DND-41 (cell line): ENCODE measurements around the gene RASL10B.

Experiments used
- ATAC-seq: fragments of 200-7000 bp; cut with Tn5 transposase; 3 replicates; pipeline ENCODE4 v1.9.1; 2021; ENCODE audit warnings: low read depth; ENCODE audit not compliant: insufficient read depth
- DNase-seq: peaks from one replicate; pipeline ENCODE4 v3.0.0-alpha.2; 2020
- H2AFZ ChIP-seq: 2 replicates; pipeline ENCODE4 v1.6.0; 2012; ENCODE audit warnings: low read depth, low read length
- H3K27ac ChIP-seq: 2 replicates; pipeline ENCODE4 v1.5.1; 2012; ENCODE audit warnings: low read length, inconsistent platforms
- H3K27me3 ChIP-seq: fragments of 200-600 bp; sonication (generic); 2 replicates; pipeline ENCODE4 v1.6.0; 2012; ENCODE audit warnings: low read length, mild to moderate bottlenecking, inconsistent platforms; ENCODE audit not compliant: insufficient read depth, poor library complexity
- H3K36me3 ChIP-seq: 2 replicates; pipeline ENCODE4 v1.5.1; 2012; ENCODE audit warnings: low read length, inconsistent platforms; ENCODE audit not compliant: insufficient read depth
- H3K4me1 ChIP-seq: 2 replicates; pipeline ENCODE4 v1.5.1; 2012; ENCODE audit warnings: mild to moderate bottlenecking, low read length; ENCODE audit not compliant: insufficient read depth
- H3K4me2 ChIP-seq: 2 replicates; pipeline ENCODE4 v1.6.0; 2012; ENCODE audit warnings: mild to moderate bottlenecking, moderate library complexity, low read length, inconsistent platforms; ENCODE audit not compliant: insufficient read depth
- H3K4me3 ChIP-seq, 2 experiments: fragments of 200-600 bp in 1 of 2; shearing (Covaris generic) in 1 of 2; 2 replicates each; pipeline ENCODE4 v1.5.1; 2012 to 2016; ENCODE audit warnings: inconsistent platforms in 2 of 2, low read length in 2 of 2, mild to moderate bottlenecking in 2 of 2, low read depth in 1 of 2, moderate library complexity in 1 of 2
- H3K79me2 ChIP-seq: 2 replicates; pipeline ENCODE4 v1.6.0; 2012; ENCODE audit warnings: low read length, inconsistent platforms; ENCODE audit not compliant: insufficient read depth
- H3K9ac ChIP-seq: 2 replicates; pipeline ENCODE4 v1.6.0; 2012; ENCODE audit warnings: low read depth, mild to moderate bottlenecking, inconsistent platforms, low read length, moderate library complexity
- H3K9me3 ChIP-seq: 2 replicates; pipeline ENCODE4 v1.5.1; 2012; ENCODE audit warnings: low read length, moderate library complexity, mild to moderate bottlenecking, inconsistent platforms; ENCODE audit not compliant: insufficient read depth, severe bottlenecking
- H4K20me1 ChIP-seq: 2 replicates; pipeline ENCODE4 v1.6.0; 2012; ENCODE audit warnings: low read length; ENCODE audit not compliant: insufficient read depth
- CTCF ChIP-seq: IDR thresholded peaks from 2 replicates; pipeline ENCODE4 v1.5.1; 2012; ENCODE audit warnings: borderline replicate concordance, low read length, moderate library complexity, mild to moderate bottlenecking; ENCODE audit not compliant: poor library complexity, severe bottlenecking; ENCODE audit errors: extremely low read depth
- EZH2 ChIP-seq: IDR thresholded peaks from 3 replicates; pipeline ENCODE4 v1.6.1; 2012; ENCODE audit warnings: borderline replicate concordance, low read depth, mild to moderate bottlenecking, moderate library complexity, low read length, inconsistent platforms; ENCODE audit not compliant: severe bottlenecking

Gene RASL10B

DNA sequence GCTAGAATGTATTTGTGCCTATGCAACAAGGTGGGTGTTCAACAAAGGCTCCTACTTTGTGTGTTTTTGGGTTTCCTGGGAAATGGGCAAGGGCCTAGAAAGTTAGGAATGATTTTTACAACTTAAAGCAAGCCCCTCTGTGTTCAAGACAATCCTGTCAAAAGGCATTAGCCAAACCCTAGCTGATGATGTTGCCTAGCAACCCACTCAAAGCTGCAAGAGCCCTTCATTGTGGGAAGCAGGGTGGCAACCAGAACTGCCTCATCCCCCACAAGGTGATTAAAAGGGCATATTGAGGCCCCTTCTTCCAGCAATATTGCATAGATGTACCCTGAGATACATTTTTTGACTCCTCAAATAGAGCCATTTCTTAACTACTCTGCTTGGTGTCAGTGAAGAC, 16.0 kb upstream of the RASL10B start:
- Histone ChIP-seq H4K20me1 (no peaks in the 10 kb centered on the region), H3K79me2 (no peaks in the 10 kb centered on the region), H3K4me3 (no peak overlapping the region), H2AFZ (no peak overlapping the region), H3K9ac (no peak overlapping the region), H3K27ac (no peak overlapping the region), H3K36me3 (peaks cover 68% of the 10 kb centered on the region; the same call in 1 of the 2 replicates), H3K9me3 (no peaks in the 10 kb centered on the region), H3K4me2 (no peak overlapping the region), H3K4me1 (no peaks in the 10 kb centered on the region), H3K27me3 (no peaks in the 10 kb centered on the region)
- DNase-seq (no peak), ATAC-seq (no peak)
- no peak for TF ChIP-seq EZH2
- TF ChIP-seq CTCF = no peak

- Histone ChIP-seq H3K27me3 (no peaks in the 10 kb centered on the region), H3K27ac (no peak overlapping the region), H2AFZ (no peak overlapping the region), H3K4me1 (no peaks in the 10 kb centered on the region), H3K36me3 (peaks cover 62% of the 10 kb centered on the region; the same call in 1 of the 2 replicates), H3K4me3 (no peak overlapping the region), H4K20me1 (no peaks in the 10 kb centered on the region), H3K79me2 (no peaks in the 10 kb centered on the region), H3K9ac (no peak overlapping the region), H3K4me2 (no peak overlapping the region), H3K9me3 (no peaks in the 10 kb centered on the region)
- no peak for DNase-seq
- TF ChIP-seq EZH2 = no peak
- TF ChIP-seq CTCF = no peak
- no peak for ATAC-seq
Measured at GRCh38 chr17:35716173-35716572, 15.3 kb upstream of the RASL10B start.

DNA sequence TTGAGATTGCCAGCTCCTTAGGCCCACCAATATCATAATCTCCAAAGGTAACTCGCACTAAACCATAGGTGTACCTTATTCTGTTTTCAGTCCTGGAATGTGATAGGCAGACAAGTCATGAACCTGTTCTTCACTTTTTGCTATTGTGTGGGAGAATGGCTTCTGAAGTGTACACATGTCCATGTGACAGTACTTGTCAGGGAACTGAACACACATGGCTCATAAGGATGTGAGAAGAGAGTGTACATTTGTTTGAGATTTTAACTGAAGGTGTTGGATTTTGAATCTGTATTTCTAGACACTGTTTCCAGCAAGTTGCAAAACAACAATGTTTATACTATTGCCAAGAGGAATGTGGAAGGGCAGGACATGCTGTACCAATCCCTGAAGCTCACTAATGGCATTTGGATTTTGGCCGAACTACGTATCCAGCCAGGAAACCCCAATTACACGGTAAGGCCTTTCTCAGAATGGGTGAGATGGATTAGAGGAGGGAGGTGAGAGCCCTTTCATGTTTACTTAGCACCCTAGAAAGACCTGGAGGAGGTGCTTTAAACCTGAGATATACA, 14.5 kb upstream of the RASL10B start:
- Histone ChIP-seq H3K36me3 (peaks cover 61% of the 10 kb centered on the region; the same call in 1 of the 2 replicates), H3K4me3 (no peak overlapping the region), H4K20me1 (no peaks in the 10 kb centered on the region)

More for the DNA sequence above, 14.5 kb upstream of the RASL10B start:
- Histone ChIP-seq H3K4me2 (no peak overlapping the region), H3K79me2 (no peaks in the 10 kb centered on the region), H3K4me1 (no peaks in the 10 kb centered on the region), H3K9me3 (no peaks in the 10 kb centered on the region), H3K27me3 (no peaks in the 10 kb centered on the region), H2AFZ (no peak overlapping the region), H3K9ac (no peak overlapping the region), H3K27ac (no peak overlapping the region)
- TF ChIP-seq CTCF (no peak), EZH2 (no peak)
- DNase-seq = no peak
- no peak for ATAC-seq
